Renal pelvis (tissue), 12 donors: ENCODE measurements around the gene TCTN1. TPM values are rescaled to one million over a fixed set of nuclear protein-coding genes. Genes with fewer than 3 reads are reported as not detected.
A peak's percentile ranks its signal among the peaks of the same experiment; 100 is the strongest.
"Not testable (repeated sequence)": the region's sequence is repeated elsewhere in the genome, so short reads cannot be mapped to it uniquely, and the experiment has no call there.

ENCODE experiments used
- DNase-seq: peaks from one replicate; pipeline ENCODE4 v3.0.0-alpha.2; 2013
- long read RNA-seq, 16 experiments: transcript quantifications; one replicate each; lab custom pipeline, GENCODE V29; 2026
- polyA plus RNA-seq, 3 donors: library from polyadenylated mRNA; unstranded; fragments of 120-200 nt; gene quantifications; one replicate each; pipeline ENCODE4 v1.2.1, GENCODE V29; 2013; ENCODE audit not compliant: insufficient read length in 3 of 3

The TCTN1 gene
- polyA plus RNA-seq: 100 to 1,000 TPM in 2 of 3 donors, 10 to 100 TPM in 1; 73.3 to 119 (median 106) TPM
- long read RNA-seq, donor 1, full-length matches to known transcripts: 12 of 19 reads
- long read RNA-seq, donor 1, partial matches to known transcripts: 0 of 19 reads
- long read RNA-seq, donor 1, other reads (novel, unspliced or antisense): 7 of 19 reads
- long read RNA-seq, donor 2, full-length matches to known transcripts: 17 of 22 reads
- long read RNA-seq, donor 2, partial matches to known transcripts: 0 of 22 reads
- long read RNA-seq, donor 2, other reads (novel, unspliced or antisense): 5 of 22 reads
- long read RNA-seq, donor 3, partial matches to known transcripts: 0 of 6 reads
- long read RNA-seq, donor 3, other reads (novel, unspliced or antisense): 0 of 6 reads
- long read RNA-seq, donor 4, full-length matches to known transcripts: 12 of 19 reads
- long read RNA-seq, donor 4, partial matches to known transcripts: 0 of 19 reads
- long read RNA-seq, donor 4, other reads (novel, unspliced or antisense): 7 of 19 reads
- long read RNA-seq, donor 5, full-length matches to known transcripts: 11 of 11 reads
- long read RNA-seq, donor 5, partial matches to known transcripts: 0 of 11 reads
- long read RNA-seq, donor 5, other reads (novel, unspliced or antisense): 0 of 11 reads
- long read RNA-seq, donor 6, full-length matches to known transcripts: 23 of 39 reads
- long read RNA-seq, donor 6, partial matches to known transcripts: 16 of 39 reads
- long read RNA-seq, donor 6, other reads (novel, unspliced or antisense): 0 of 39 reads
- long read RNA-seq, donor 7, full-length matches to known transcripts: 24 of 36 reads
- long read RNA-seq, donor 7, partial matches to known transcripts: 12 of 36 reads
- long read RNA-seq, donor 7, other reads (novel, unspliced or antisense): 0 of 36 reads
- long read RNA-seq, donor 8, partial matches to known transcripts: 0 of 3 reads
- long read RNA-seq, donor 8, other reads (novel, unspliced or antisense): 0 of 3 reads
- long read RNA-seq, donor 9, full-length matches to known transcripts: 9 of 230 reads
- long read RNA-seq, donor 9, partial matches to known transcripts: 203 of 230 reads
- long read RNA-seq, donor 9, other reads (novel, unspliced or antisense): 18 of 230 reads
- long read RNA-seq, donor 10, full-length matches to known transcripts: 9 of 21 reads
- long read RNA-seq, donor 10, partial matches to known transcripts: 5 of 21 reads
- long read RNA-seq, donor 10, other reads (novel, unspliced or antisense): 7 of 21 reads
- long read RNA-seq, donor 11, full-length matches to known transcripts: 8 of 15 reads
- long read RNA-seq, donor 11, partial matches to known transcripts: 0 of 15 reads
- long read RNA-seq, donor 11, other reads (novel, unspliced or antisense): 7 of 15 reads
- long read RNA-seq, donor 12, full-length matches to known transcripts: 14 of 29 reads
- long read RNA-seq, donor 12, partial matches to known transcripts: 8 of 29 reads
- long read RNA-seq, donor 12, other reads (novel, unspliced or antisense): 7 of 29 reads
- long read RNA-seq, donor 13, full-length matches to known transcripts: 14 of 14 reads
- long read RNA-seq, donor 13, partial matches to known transcripts: 0 of 14 reads
- long read RNA-seq, donor 13, other reads (novel, unspliced or antisense): 0 of 14 reads
- long read RNA-seq, donor 14: 0 reads
- long read RNA-seq, donor 15, full-length matches to known transcripts: 15 of 23 reads
- long read RNA-seq, donor 15, partial matches to known transcripts: 0 of 23 reads
- long read RNA-seq, donor 15, other reads (novel, unspliced or antisense): 8 of 23 reads
- long read RNA-seq, donor 16, transcript TCTN1-223 (4 exons, 2,149 nt): major isoform, 6 of 14 reads
- long read RNA-seq, donor 16, partial matches to known transcripts: 0 of 14 reads
- long read RNA-seq, donor 16, other reads (novel, unspliced or antisense): 0 of 14 reads

- peak; percentile 94 for DNase-seq
Measured at GRCh38 chr12:110613771-110614684, at the start of gene TCTN1. TSS of gene TCTN1 (plus strand) at chr12:110614129. CDS start at chr12:110614183, 54 bp downstream.

- no peak for DNase-seq
Measured at GRCh38 chr12:110564471-110564991, 49.4 kb upstream of the TCTN1 start.

GRCh38 chr12:110565894-110566871, 47.7 kb upstream of the TCTN1 start:
- no peak for DNase-seq

- no peak for DNase-seq
Measured at GRCh38 chr12:110566993-110567392, 46.9 kb upstream of the TCTN1 start.

GRCh38 chr12:110568752-110569151, 45.2 kb upstream of the TCTN1 start:
- DNase-seq: no peak

GRCh38 chr12:110569838-110570237, 44.1 kb upstream of the TCTN1 start:
- not testable (repeated sequence) for DNase-seq

- DNase-seq: not testable (repeated sequence)
Measured at GRCh38 chr12:110570798-110571197, 43.1 kb upstream of the TCTN1 start.

GRCh38 chr12:110574044-110574443, 39.9 kb upstream of the TCTN1 start:
- no peak for DNase-seq

- not testable (repeated sequence) for DNase-seq
Measured at GRCh38 chr12:110574717-110575230, 39.2 kb upstream of the TCTN1 start.

GRCh38 chr12:110575326-110575725, 38.6 kb upstream of the TCTN1 start:
- DNase-seq: no peak

- DNase-seq: no peak
Measured at GRCh38 chr12:110576504-110576903, 37.4 kb upstream of the TCTN1 start.

GRCh38 chr12:110577864-110578693, 35.9 kb upstream of the TCTN1 start:
- DNase-seq: no peak

GRCh38 chr12:110578694-110579534, 35.0 kb upstream of the TCTN1 start:
- DNase-seq: no peak

- DNase-seq: no peak
Measured at GRCh38 chr12:110579535-110580253, 34.2 kb upstream of the TCTN1 start.

- no peak for DNase-seq
Measured at GRCh38 chr12:110581931-110582275, 32.0 kb upstream of the TCTN1 start.
